HUES48 (cell line): ENCODE measurements around the gene SLC7A6OS.

Source experiments
- H3K27ac ChIP-seq: one replicate; pipeline ENCODE4 v1.7.0; 2013; ENCODE audit warnings: low read depth, low read length, inconsistent platforms
- H3K27me3 ChIP-seq: 2 replicates; pipeline ENCODE4 v1.6.1; 2013; ENCODE audit warnings: mild to moderate bottlenecking, low read length; ENCODE audit not compliant: control insufficient read depth, insufficient read depth
- H3K36me3 ChIP-seq: 2 replicates; pipeline ENCODE4 v1.6.1; 2013; ENCODE audit warnings: low read length; ENCODE audit not compliant: control insufficient read depth, insufficient read depth
- H3K4me1 ChIP-seq: 2 replicates; pipeline ENCODE4 v1.6.1; 2013; ENCODE audit warnings: mild to moderate bottlenecking, low read length; ENCODE audit not compliant: control insufficient read depth, insufficient read depth
- H3K4me3 ChIP-seq: 2 replicates; pipeline ENCODE4 v1.5.1; 2013; ENCODE audit warnings: mild to moderate bottlenecking, low read depth, low read length
- H3K9ac ChIP-seq: 2 replicates; pipeline ENCODE4 v1.6.1; 2013; ENCODE audit warnings: mild to moderate bottlenecking, low read depth, low read length, moderate library complexity
- H3K9me3 ChIP-seq: 2 replicates; pipeline ENCODE4 v1.6.1; 2013; ENCODE audit warnings: low read length; ENCODE audit not compliant: control insufficient read depth, insufficient read depth

The SLC7A6OS gene

GRCh38 chr16:68250951-68251350 lies 59.8 kb downstream of the SLC7A6OS start:
- H3K36me3 ChIP-seq: peaks cover 4% of the 10 kb centered on the region; the same call in 1 of the 2 replicates
- H3K4me1 ChIP-seq: peaks cover under 1% of the 10 kb centered on the region; the same call in 1 of the 2 replicates
- 0 out of 2 replicates have a peak, but pooled peaks cover under 1% of the 10 kb centered on the region for H3K27me3 ChIP-seq
- no peaks in the 10 kb centered on the region for H3K9me3 ChIP-seq
- no peak overlapping the region for H3K27ac ChIP-seq
- no peak overlapping the region for H3K4me3 ChIP-seq
- H3K9ac ChIP-seq: no peak overlapping the region

- H3K9me3 ChIP-seq: no peaks in the 10 kb centered on the region
- no peak overlapping the region for H3K4me3 ChIP-seq
- H3K9ac ChIP-seq: no peak overlapping the region
- 0 out of 2 replicates have a peak, but pooled peaks cover 4% of the 10 kb centered on the region for H3K36me3 ChIP-seq
- no peak overlapping the region for H3K27ac ChIP-seq
- peaks cover 8% of the 10 kb centered on the region for H3K27me3 ChIP-seq
- peaks cover 4% of the 10 kb centered on the region; the same call in 1 of the 2 replicates for H3K4me1 ChIP-seq
These were observed 61.4 kb downstream of the SLC7A6OS start for GRCh38 chr16:68249371-68249770.
